Activated gamma-delta T cell treated with Interleukin-2 at 50 U/mL for 16 hours (primary cell): ENCODE data around the gene ERCC6L2.

Source experiments
- DNase-seq: peaks from one replicate; pipeline ENCODE4 v3.0.0-alpha.2; 2020

The ERCC6L2 gene

GRCh38 chr9:95980262-95981125 is 105.0 kb downstream of the ERCC6L2 start:
- DNase-seq: no peak

GRCh38 chr9:95981761-95982390 is 106.4 kb downstream of the ERCC6L2 start:
- DNase-seq: no peak

GRCh38 chr9:95985440-95986055 is 110.1 kb downstream of the ERCC6L2 start:
- no peak for DNase-seq

DNA sequence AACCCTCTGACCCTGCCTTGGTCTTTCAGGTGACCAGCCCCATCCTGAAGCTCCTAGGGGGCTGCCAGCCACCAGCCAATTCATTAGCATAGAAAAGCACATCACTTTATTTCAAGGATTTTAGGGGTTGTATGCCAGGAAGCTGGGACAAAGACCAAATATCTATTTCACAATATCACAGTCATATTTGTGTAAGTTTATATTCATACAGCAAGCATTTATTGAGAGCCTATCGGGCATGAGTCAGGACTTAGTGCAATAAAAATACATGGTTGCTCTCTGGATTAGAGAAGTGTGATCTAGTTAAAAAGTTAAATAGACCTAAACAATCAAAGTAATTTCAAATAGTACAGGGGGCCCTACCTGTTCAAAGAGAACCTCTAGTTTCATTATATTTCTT is 113.8 kb downstream of the ERCC6L2 start:
- no peak for DNase-seq

- no peak for DNase-seq
These were observed 115.8 kb downstream of the ERCC6L2 start for GRCh38 chr9:95991326-95991725.

- DNase-seq: no peak
These were observed 117.0 kb downstream of the ERCC6L2 start for GRCh38 chr9:95992536-95992935.

GRCh38 chr9:95993337-95993736 is 117.8 kb downstream of the ERCC6L2 start:
- no peak for DNase-seq

- no peak for DNase-seq
These were observed 123.9 kb downstream of the ERCC6L2 start for GRCh38 chr9:95999390-95999789.

DNA sequence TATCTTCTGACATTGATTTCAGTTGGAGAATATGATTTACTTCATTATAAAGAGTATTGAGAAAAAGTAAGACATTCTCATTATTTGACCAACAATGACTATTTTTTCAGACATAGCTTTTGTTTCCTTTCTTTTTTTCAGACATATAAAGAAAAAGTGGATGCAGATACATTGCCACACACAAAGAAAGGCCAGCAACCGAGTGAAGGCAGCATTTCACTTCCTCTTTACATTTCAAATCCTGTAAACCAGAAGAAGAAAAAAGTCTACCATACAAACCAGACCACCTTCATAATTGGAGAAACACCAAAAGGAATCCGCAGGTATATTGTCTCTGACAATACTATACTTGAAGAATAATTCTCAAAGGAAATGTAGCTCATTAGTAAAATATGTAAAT is 128.9 kb downstream of the ERCC6L2 start:
- DNase-seq: no peak

- DNase-seq: no peak
These were observed 130.9 kb downstream of the ERCC6L2 start for GRCh38 chr9:96006296-96006879.

- no peak for DNase-seq
These were observed 131.5 kb downstream of the ERCC6L2 start for GRCh38 chr9:96006961-96007360.

DNA sequence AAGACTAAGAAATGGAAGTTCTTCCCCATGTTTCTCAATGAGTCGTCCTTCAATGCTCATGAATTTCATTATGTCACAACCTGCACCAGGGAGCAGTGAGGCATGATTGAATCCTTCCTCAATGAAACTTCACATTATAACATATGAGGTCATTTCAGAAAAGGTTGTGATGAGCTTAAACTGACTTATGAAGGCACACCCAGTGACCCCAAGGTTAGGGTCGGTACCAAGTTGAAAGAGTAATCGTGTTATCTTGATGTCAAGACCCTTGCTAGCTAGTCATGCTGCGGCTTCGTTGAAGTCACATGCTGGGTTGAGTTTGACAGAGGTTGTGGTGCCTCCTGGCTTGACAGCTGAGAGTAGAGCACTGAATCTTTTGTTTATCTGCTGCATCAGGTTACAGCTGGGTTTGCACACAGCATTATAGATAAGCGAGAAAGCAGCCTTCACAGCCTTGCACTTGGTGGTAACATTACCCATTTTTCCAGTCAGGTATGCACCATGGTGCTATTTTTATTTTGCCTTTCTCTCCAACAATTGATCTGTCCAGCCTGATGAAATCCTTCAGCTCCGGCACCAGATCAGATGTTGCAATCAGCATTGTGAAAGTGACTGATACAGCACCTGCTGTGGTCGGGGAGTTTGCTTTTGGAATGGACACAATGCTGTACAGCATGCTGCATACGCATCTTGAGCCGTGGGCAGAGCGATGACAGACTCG is 133.2 kb downstream of the ERCC6L2 start:
- no peak for DNase-seq

- DNase-seq: no peak
These were observed 133.7 kb downstream of the ERCC6L2 start for GRCh38 chr9:96009223-96009602.

DNA sequence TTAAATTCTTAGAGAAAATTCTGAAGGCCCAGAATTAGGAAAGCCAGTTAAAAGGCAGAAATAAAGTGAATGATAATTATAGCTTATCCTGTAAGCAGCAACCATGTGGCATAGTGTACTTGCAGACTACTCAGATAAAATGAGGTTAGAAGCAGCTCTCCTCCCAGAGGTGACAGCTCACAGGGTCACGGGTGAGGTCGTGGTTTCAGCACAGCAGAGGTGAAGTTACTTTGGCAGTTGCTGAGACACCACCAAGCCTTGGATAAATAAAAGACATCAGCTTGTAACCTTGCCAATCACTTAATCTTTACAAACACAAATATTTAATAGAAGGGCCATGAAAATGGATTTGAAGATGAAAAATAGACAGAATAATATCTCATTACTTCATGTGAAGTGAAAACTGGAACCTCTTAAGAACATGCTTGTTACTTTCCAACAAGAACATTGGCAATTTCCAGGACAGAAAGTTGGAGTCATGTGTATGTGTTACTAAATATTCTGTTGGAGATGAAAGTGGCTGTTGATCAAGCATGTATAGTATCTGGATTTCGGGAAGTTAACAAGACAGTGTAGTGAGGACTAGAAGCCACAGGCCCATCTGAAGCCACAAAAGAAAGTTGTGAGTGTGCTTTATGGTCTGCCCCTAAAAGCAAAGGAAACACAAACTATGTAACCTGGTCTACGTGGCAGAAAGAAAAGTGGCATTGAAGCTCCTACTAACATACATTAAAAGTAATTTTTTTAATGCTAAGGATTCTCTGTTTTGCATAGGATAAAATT is 134.4 kb downstream of the ERCC6L2 start:
- peak; percentile 59 for DNase-seq

GRCh38 chr9:96014078-96014477 is 138.6 kb downstream of the ERCC6L2 start:
- peak; percentile 12 for DNase-seq

DNA sequence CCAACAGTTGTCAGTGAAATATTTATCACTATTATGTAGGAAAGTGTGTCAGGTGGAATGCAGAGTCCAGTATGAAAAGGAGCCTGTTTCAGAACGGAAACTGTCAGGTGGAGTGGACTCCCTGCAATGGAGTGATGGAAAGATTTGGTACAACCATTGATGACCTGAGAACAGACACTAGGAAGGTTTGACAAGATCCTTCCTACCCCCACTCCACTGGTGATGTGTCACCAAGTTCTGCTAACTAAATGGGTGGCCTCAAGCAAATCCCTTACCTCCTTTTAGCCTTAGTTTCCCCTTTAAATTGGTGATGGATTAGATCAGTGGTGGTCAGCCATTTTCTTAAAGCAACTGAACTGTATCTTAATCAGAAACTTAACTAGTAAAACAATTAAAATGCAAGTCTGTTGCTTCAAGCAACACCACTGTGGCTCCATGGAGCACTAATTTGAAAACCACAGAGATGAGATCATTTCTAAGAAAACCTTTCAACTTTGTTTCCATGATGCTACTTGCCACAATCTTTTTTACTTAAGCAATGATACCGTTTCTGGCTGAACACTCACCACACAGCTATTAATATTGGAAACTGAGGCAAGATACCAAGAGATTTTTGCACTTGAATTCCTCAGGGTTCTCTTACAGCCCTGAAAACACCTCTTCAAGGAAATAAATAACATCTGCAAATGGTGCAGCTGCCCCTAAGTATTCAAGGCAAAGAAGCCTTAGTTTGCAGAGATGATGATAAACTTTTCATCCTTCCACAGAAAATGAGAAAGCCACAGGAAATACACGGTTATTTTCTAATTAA is 140.6 kb downstream of the ERCC6L2 start:
- no peak for DNase-seq
